GM18505 (cell line): ENCODE results near the gene EFEMP2.

Source experiments
- ATAC-seq: cut with Tn5 transposase; IDR thresholded peaks from one replicate; pipeline ENCODE4 v1.9.1; 2021; ENCODE audit not compliant: unreplicated experiment
- POLR2A ChIP-seq: IDR thresholded peaks from 4 replicates; pipeline ENCODE4 v1.6.1; 2011; ENCODE audit warnings: borderline replicate concordance; ENCODE audit not compliant: insufficient read depth, insufficient read length; ENCODE audit errors: extremely low read depth

EFEMP2 gene

GRCh38 chr11:65915101-65915820 is 42.7 kb upstream of the EFEMP2 start:
- ATAC-seq, result no peak
- TF ChIP-seq POLR2A, result no peak

DNA sequence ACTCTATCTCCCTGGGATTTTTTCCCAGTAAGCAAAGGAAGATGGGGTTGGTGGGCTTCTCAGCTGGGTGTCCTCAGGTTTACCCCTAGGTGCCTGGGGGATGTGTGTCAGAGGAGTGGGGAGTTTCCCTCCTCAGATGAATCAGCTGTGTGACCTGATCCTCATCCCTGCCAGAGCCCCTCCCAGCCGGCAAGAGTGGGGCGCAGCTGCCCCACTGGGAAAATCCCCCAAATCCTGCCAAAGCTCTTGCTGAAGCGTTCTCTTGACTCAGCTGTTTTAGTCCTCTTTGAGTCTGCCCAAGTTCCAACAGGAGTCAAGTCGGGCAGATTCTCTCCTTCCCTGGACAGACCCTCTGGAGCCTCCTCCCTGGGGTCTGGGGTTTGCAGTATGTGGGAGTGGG is 40.2 kb upstream of the EFEMP2 start:
- no peak for TF ChIP-seq POLR2A

GRCh38 chr11:65911682-65912568 is 39.3 kb upstream of the EFEMP2 start:
- no peak for ATAC-seq
- no peak for TF ChIP-seq POLR2A

More for the DNA sequence above, 40.2 kb upstream of the EFEMP2 start:
- no peak for ATAC-seq

- no peak for TF ChIP-seq POLR2A
- ATAC-seq, result no peak
These were observed 35.3 kb upstream of the EFEMP2 start for GRCh38 chr11:65907878-65908277.

- ATAC-seq, result no peak
- TF ChIP-seq POLR2A, result no peak
These were observed 34.0 kb upstream of the EFEMP2 start for GRCh38 chr11:65906602-65907001.

DNA sequence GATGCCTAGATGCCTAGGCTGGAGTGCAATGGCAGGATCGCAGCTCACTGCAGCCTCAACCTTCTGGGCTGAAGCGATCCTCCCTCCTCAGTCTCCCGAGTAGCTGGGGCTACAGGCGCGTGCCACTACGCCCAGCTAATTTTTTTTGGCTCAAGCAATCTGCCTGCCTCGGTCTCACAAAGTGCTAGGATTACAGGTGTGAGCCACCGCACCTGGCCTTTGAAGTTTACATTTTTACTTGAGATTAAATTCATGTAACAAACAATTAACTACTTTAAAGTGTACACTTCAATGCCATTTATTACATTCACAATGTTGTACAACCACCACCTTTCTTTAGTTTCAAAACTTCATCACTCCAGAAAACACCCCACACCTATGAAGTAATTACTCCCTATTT is 31.1 kb upstream of the EFEMP2 start:
- TF ChIP-seq POLR2A, result no peak
- ATAC-seq, result no peak

DNA sequence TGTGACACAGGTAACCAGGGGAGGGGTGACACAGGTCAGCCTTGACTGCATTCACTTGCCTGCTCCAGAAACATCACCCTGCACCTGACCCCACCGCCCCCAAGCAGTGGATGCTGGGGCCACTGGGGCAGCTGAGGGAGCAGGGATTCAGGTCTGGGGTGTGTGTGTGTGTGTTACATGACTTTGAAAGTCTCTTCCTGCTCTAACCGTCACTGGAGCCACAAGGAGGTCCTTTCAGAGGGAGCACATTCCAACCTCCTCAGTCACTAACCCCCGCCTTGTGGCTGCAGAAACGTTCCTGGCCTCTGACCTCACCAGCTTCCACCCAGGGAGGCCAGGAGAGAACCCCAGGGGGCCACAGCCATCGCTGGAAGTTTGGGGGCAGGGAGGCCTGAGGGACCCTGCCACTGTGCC is 30.5 kb upstream of the EFEMP2 start:
- TF ChIP-seq POLR2A, result no peak
- ATAC-seq, result no peak

GRCh38 chr11:65900899-65901180 is 28.2 kb upstream of the EFEMP2 start:
- no peak for TF ChIP-seq POLR2A
- ATAC-seq, result no peak

DNA sequence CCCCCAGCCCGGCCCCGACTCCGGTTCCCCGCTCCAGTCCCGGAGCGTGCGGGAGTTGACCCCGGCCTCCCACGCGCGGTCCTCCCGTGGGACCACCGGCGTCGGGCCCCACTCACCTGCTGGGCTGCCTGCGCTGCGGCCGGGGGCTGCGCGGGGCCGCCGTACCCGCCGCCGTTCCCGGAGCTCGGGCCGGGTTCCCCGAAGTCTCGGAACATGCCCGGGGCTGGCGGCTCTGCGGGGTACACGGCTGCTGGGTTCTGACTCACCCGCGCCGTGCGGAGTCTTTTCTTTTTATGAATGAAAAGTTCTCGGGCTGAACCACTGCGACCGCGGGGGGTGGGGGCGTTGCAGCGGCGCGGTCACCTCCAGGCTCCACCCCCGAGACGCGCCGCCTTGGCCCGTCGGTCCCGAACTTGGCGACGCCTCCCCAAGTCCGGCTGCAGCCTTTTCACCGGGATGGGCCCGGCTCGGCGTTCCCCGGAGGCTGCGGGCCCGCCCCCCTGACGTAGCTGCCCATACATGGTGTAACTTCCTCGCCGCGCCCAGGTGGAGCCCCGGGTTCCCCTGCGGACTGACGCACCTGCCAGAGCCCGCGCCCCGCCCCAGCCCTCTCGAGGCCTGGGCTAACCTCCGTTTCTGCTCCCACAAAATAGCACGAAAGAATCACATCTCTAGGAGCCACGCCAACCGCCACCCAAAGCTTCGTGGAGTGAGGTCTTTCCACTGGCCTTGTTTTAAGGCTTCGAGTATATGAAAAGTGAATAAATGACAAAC is 27.7 kb upstream of the EFEMP2 start, which contains the start of gene FOSL1:
TSS of gene FOSL1 (minus strand) at position 264 of the 774 bp plus-strand sequence. CDS start at position 215, 49 bp downstream.
- TF ChIP-seq POLR2A, result peak; percentile 47
- ATAC-seq, result peak; percentile 74

DNA sequence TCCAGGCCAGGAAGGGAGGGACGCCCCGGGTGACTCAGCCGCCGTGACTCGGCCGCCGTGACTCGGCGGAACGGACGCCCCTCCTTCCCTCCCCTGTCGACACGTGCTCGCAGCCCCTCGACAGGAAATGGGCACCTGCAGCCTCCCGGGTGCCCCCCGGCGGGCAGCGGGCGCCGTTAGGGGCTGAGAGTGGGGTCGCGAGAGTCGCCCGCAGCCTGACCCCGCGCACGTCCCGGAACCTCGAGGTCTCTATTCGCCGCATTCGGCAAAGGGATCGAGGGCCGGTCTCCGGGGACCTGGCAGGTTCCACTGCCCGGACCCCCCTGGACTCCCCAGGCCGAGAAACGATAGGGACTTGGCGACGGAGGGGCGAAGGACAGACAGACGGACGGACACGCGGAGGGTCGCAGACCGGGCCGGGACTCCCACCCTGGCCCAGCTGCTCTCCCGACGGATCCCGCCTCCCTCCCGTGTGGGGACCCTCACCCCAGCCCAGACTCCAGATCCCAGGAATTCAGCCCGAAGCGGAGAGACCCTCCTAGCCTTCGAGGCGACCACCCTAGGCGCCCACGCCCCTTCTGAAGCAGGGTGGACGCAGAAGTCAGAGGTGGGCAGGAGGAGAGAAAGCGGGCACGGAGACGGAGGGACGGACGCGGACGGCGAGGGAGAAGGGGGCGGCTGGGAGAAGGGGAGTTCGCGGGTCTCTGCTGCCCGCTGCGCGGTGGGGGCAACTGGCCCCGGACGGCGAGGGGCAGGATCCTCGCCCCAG is 26.9 kb upstream of the EFEMP2 start:
- no peak for ATAC-seq
- no peak for TF ChIP-seq POLR2A

GRCh38 chr11:65898656-65899355 is 26.2 kb upstream of the EFEMP2 start:
- no peak for ATAC-seq
- TF ChIP-seq POLR2A, result no peak

GRCh38 chr11:65897020-65897471 is 24.4 kb upstream of the EFEMP2 start:
- ATAC-seq, result no peak
- no peak for TF ChIP-seq POLR2A
